K562 (cell line): ENCODE measurements around the gene TTLL12. TPM values are rescaled to one million over a fixed set of nuclear protein-coding genes. Genes with fewer than 3 reads are reported as not detected.

Experiments used
- BACH1 ChIP-seq: fragments of 200-800 bp; sonication (Bioruptor generic); IDR thresholded peaks from 2 replicates; pipeline ENCODE4 v1.6.1; 2016; ENCODE audit warnings: missing genetic modification characterization, missing compliant biosample characterization
- BCOR ChIP-seq: fragments of 450-650 bp; IDR thresholded peaks from 2 replicates; pipeline ENCODE4 v1.6.1; 2016
- BRD9 ChIP-seq: fragments of 450-650 bp; IDR thresholded peaks from 2 replicates; pipeline ENCODE4 v1.6.1; 2018; ENCODE audit warnings: low read depth; ENCODE audit not compliant: partially characterized antibody
- E2F8 ChIP-seq: fragments of 450-650 bp; IDR thresholded peaks from 2 replicates; pipeline ENCODE4 v1.7.1; 2018; ENCODE audit warnings: mild to moderate bottlenecking, low read depth; ENCODE audit not compliant: partially characterized antibody
- FIP1L1 ChIP-seq: fragments of 200-400 bp; formaldehyde crosslinking; IDR thresholded peaks from 2 replicates; pipeline ENCODE4 v1.6.1; 2018; ENCODE audit warnings: mild to moderate bottlenecking, low read depth, low read length; ENCODE audit not compliant: poor library complexity, severe bottlenecking
- HLTF ChIP-seq: fragments of 450-650 bp; IDR thresholded peaks from 2 replicates; pipeline ENCODE4 v1.6.1; 2016
- HMG20B ChIP-seq: fragments of 250-450 bp; sonication (Bioruptor Pico); IDR thresholded peaks from 2 replicates; pipeline ENCODE4 v1.5.0; 2021; ENCODE audit warnings: mild to moderate bottlenecking
- KDM1A ChIP-seq, 2 experiments: fragments of 450-650 bp; IDR thresholded peaks; 2 replicates each; pipeline ENCODE4 v1.6.1; 2016; ENCODE audit warnings: mild to moderate bottlenecking in 2 of 2
- KLF1 ChIP-seq: fragments of 450-650 bp; IDR thresholded peaks from 2 replicates; pipeline ENCODE4 v1.6.1; 2016; ENCODE audit warnings: missing genetic modification characterization, missing compliant biosample characterization
- NCOA4 ChIP-seq: fragments of 450-650 bp; IDR thresholded peaks from 2 replicates; pipeline ENCODE4 v1.6.1; 2018; ENCODE audit warnings: mild to moderate bottlenecking; ENCODE audit not compliant: partially characterized antibody
- NR2C2 ChIP-seq, 2 experiments: fragments of 200-800 bp in 1 of 2; sonication (Bioruptor generic) in 1 of 2; sonication (generic) in 1 of 2; formaldehyde crosslinking in 1 of 2; IDR thresholded peaks; 2 replicates each; pipeline versions ENCODE4 v1.6.1 to v1.8.0; 2016 to 2022; ENCODE audit warnings: mild to moderate bottlenecking in 1 of 2, missing compliant biosample characterization in 1 of 2, missing genetic modification characterization in 1 of 2, missing genetic modification reagents in 1 of 2
- NR3C1 ChIP-seq: sonication (generic); formaldehyde crosslinking; IDR thresholded peaks from 2 replicates; pipeline ENCODE4 v1.8.1; 2022; ENCODE audit warnings: missing genetic modification reagents
- SMAD3 ChIP-seq: fragments of 450-650 bp; formaldehyde crosslinking; conservative IDR thresholded peaks from 2 replicates; pipeline ENCODE4 v1.4.0; 2020; ENCODE audit warnings: mild to moderate bottlenecking
- SMARCB1 ChIP-seq: IDR thresholded peaks from 2 replicates; pipeline ENCODE4 v1.6.1; 2011; ENCODE audit warnings: improper control_type of control experiment, low read depth; ENCODE audit not compliant: insufficient read length
- USF2 ChIP-seq: sonication (generic); formaldehyde crosslinking; IDR thresholded peaks from 2 replicates; pipeline ENCODE4 v1.5.0; 2020; ENCODE audit warnings: missing genetic modification reagents
- YY1 ChIP-seq, 3 experiments: IDR thresholded peaks; 2 replicates each; pipeline ENCODE4 v1.6.1; 2011; ENCODE audit warnings: low read length in 2 of 3, mild to moderate bottlenecking in 2 of 3, moderate library complexity in 2 of 3, borderline replicate concordance in 1 of 3, control low read depth in 1 of 3, low read depth in 1 of 3; ENCODE audit not compliant: insufficient read depth in 3 of 3, insufficient replicate concordance in 2 of 3, control insufficient read depth in 1 of 3, insufficient read length in 1 of 3; ENCODE audit errors: extremely low read depth in 1 of 3
- ZBTB7A ChIP-seq: IDR thresholded peaks from 2 replicates; pipeline ENCODE4 v1.6.1; 2011; ENCODE audit warnings: low read depth, mild to moderate bottlenecking, low read length, moderate library complexity, borderline replicate concordance; ENCODE audit not compliant: control insufficient read depth
- ZFP1 ChIP-seq: fragments of 450-650 bp; formaldehyde crosslinking; IDR thresholded peaks from 2 replicates; pipeline ENCODE4 v1.4.0; 2020; ENCODE audit warnings: mild to moderate bottlenecking, mixed read lengths
- ZFP36 ChIP-seq: fragments of 150-350 bp; IDR thresholded peaks from 2 replicates; pipeline ENCODE4 v1.6.1; 2018; ENCODE audit warnings: low read length, low read depth; ENCODE audit not compliant: partially characterized antibody
- ZNF184 ChIP-seq: sonication (generic); formaldehyde crosslinking; IDR thresholded peaks from 2 replicates; pipeline ENCODE4 v1.5.0; 2020; ENCODE audit warnings: missing genetic modification reagents
- ZNF280A ChIP-seq: fragments of 450-650 bp; IDR thresholded peaks from 2 replicates; pipeline ENCODE4 v1.6.1; 2018; ENCODE audit warnings: mild to moderate bottlenecking, low read depth; ENCODE audit not compliant: partially characterized antibody
- polyA plus RNA-seq, 8 experiments: library from polyadenylated mRNA; depleted of rRNA in 4 of 8; stranded (reverse) in 5 of 8; unstranded in 3 of 8; fragments of >200 nt; fragmentation: Nextera tagmentation in 2 of 8; fragmentation: Illumina TruSeq in 1 of 8; extraction: Ambion mirVana in 2 of 8; extraction: Trizol in 1 of 8; gene quantifications; 2 replicates each; pipeline versions ENCODE4 v1.2.1 to v1.2.3, GENCODE V29; 2011 to 2014; ENCODE audit warnings: inconsistent platforms in 1 of 8, missing spikeins in 1 of 8
- total RNA-seq, 7 experiments: library from RNA; depleted of rRNA in 6 of 7; stranded (reverse); fragments of >200 nt in 6 of 7; fragmentation: Illumina TruSeq in 2 of 7; extraction: Trizol in 2 of 7; gene quantifications; 2 replicates each; pipeline versions ENCODE4 v1.2.1 to v1.2.3, GENCODE V29; 2011 to 2021; ENCODE audit warnings: low replicate concordance in 1 of 7
- TF ChIP-seq, protein P1 (sequence below): fragments of 250-450 bp; sonication (Bioruptor Pico); IDR thresholded peaks from 2 replicates; pipeline ENCODE4 v1.8.0; 2022; ENCODE audit warnings: moderate library complexity, mild to moderate bottlenecking, inconsistent platforms

TTLL12 gene
- total and polyA plus RNA-seq, 9 of the 15 experiments (the other 6 are each of a cell fraction or from before 2014, with no cell fraction given) = 1.3 to 128 (median 43.0) TPM

DNA sequence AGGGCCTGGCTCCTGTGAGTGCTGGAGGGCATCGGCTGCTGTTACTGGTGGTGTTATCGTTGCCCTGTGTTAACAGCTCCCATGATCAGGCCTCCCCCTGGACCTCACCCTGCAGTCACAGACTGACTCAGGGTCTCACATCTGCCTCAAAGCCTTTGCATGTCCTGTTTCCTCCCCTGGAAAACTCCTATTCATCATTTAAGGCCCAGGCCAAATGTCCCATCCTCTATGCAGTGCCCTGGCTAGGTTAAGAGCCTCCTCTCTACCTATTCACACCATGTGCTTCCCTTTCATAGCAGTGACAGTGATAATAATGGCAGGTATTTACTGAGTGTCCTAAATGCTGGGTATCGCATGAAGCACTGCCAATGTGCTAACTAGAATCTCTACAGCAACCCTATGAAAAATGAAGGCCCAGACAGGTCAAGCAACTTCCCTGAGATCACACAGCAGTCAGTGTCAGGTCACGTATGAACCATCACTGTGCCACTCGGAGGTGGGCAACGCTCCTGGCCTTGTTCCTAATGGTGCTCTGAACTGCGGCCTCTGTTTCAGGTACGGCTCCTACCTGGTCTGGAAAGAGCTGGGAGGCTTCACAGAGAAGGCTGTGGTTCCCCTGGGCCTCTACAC, 26.3 kb downstream of the TTLL12 start (continued):
- TF ChIP-seq BRD9 = no peak
- no peak for TF ChIP-seq ZNF184
- TF ChIP-seq HMG20B (CRISPR knock-in tag) = no peak
- TF ChIP-seq SMARCB1 = no peak
- no peak for TF ChIP-seq E2F8
- no peak for TF ChIP-seq KLF1 (tag)
- TF ChIP-seq NR2C2 (CRISPR knock-in tag; IDR thresholded peaks at IDR 0.05) = no peak
- no peak for TF ChIP-seq NR2C2 (tag; IDR thresholded peaks at IDR 0.05)
- no peak for TF ChIP-seq FIP1L1
- no peak for TF ChIP-seq HLTF
- TF ChIP-seq, protein P1, sequence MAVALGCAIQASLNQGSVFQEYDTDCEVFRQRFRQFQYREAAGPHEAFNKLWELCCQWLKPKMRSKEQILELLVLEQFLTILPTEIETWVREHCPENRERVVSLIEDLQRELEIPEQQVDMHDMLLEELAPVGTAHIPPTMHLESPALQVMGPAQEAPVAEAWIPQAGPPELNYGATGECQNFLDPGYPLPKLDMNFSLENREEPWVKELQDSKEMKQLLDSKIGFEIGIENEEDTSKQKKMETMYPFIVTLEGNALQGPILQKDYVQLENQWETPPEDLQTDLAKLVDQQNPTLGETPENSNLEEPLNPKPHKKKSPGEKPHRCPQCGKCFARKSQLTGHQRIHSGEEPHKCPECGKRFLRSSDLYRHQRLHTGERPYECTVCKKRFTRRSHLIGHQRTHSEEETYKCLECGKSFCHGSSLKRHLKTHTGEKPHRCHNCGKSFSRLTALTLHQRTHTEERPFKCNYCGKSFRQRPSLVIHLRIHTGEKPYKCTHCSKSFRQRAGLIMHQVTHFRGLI (CRISPR knock-in tag) = no peak
- TF ChIP-seq NCOA4 = no peak
- TF ChIP-seq ZNF280A = no peak
- TF ChIP-seq ZFP36 = peak; percentile 51
- TF ChIP-seq USF2 (CRISPR knock-in tag) = no peak
- no peak for TF ChIP-seq NR3C1 (CRISPR knock-in tag)
- no peak for TF ChIP-seq ZBTB7A
- no peak for TF ChIP-seq YY1 (IDR thresholded peaks at IDR 0.05; ENCODE audit: borderline replicate concordance in 1 of 3, control insufficient read depth in 1 of 3, extremely low read depth in 1 of 3, insufficient read depth in 3 of 3, insufficient read length in 1 of 3, insufficient replicate concordance in 2 of 3, low read depth in 1 of 3, low read length in 2 of 3)
- no peak for TF ChIP-seq ZFP1 (CRISPR knock-in tag)
- TF ChIP-seq BACH1 (tag) = no peak
- TF ChIP-seq KDM1A (IDR thresholded peaks at IDR 0.05) = 0 out of 4 replicates have a peak, but pooled peaks of 1 of the 2 experiments have one; percentile 17
- peak; percentile 61 for TF ChIP-seq BCOR
- TF ChIP-seq SMAD3 (CRISPR knock-in tag) = no peak
